NCI-H1417 treated with DMSO at 0.1 percent for 48 hours (cell line): ENCODE measurements around the gene ZEB1.
"Not testable (repeated sequence)": the region's sequence is repeated elsewhere in the genome, so short reads cannot be mapped to it uniquely, and the experiment has no call there.

Source experiments
- DNase-seq: peaks from one replicate; lab custom pipeline; 2025; lab: John Stamatoyannopoulos, UW

Gene ZEB1

GRCh38 chr10:31422634-31423033 is 103.6 kb downstream of the ZEB1 start:
- DNase-seq: no peak

GRCh38 chr10:31424473-31424872 is 105.5 kb downstream of the ZEB1 start:
- no peak for DNase-seq

- no peak for DNase-seq
Observed at GRCh38 chr10:31426401-31426800, 107.4 kb downstream of the ZEB1 start.

- DNase-seq: not testable (repeated sequence)
Observed at GRCh38 chr10:31427334-31427733, 108.3 kb downstream of the ZEB1 start.

- DNase-seq: not testable (repeated sequence)
Observed at GRCh38 chr10:31428499-31428898, 109.5 kb downstream of the ZEB1 start.

GRCh38 chr10:31431021-31431420 is 112.0 kb downstream of the ZEB1 start:
- no peak for DNase-seq

GRCh38 chr10:31437959-31438358 is 118.9 kb downstream of the ZEB1 start:
- no peak for DNase-seq

GRCh38 chr10:31451766-31452165 is 132.8 kb downstream of the ZEB1 start:
- DNase-seq: no peak

GRCh38 chr10:31456468-31456867 is 137.5 kb downstream of the ZEB1 start:
- DNase-seq: no peak

- DNase-seq: no peak
Observed at GRCh38 chr10:31457858-31458257, 138.8 kb downstream of the ZEB1 start.

- DNase-seq: no peak
Observed at GRCh38 chr10:31458974-31459373, 140.0 kb downstream of the ZEB1 start.

GRCh38 chr10:31460242-31460641 is 141.2 kb downstream of the ZEB1 start:
- DNase-seq: no peak

GRCh38 chr10:31464552-31464951 is 145.5 kb downstream of the ZEB1 start:
- no peak for DNase-seq

GRCh38 chr10:31466313-31466712 is 147.3 kb downstream of the ZEB1 start:
- DNase-seq: no peak

GRCh38 chr10:31467791-31468535 is 148.9 kb downstream of the ZEB1 start:
- no peak for DNase-seq

GRCh38 chr10:31468536-31468859 is 149.5 kb downstream of the ZEB1 start:
- no peak for DNase-seq

GRCh38 chr10:31475519-31475918 is 156.5 kb downstream of the ZEB1 start:
- no peak for DNase-seq

GRCh38 chr10:31476088-31476487 is 157.1 kb downstream of the ZEB1 start:
- no peak for DNase-seq

- DNase-seq: no peak
Observed at GRCh38 chr10:31477584-31477983, 158.6 kb downstream of the ZEB1 start.

- no peak for DNase-seq
Observed at GRCh38 chr10:31479752-31480151, 160.7 kb downstream of the ZEB1 start.

- DNase-seq: no peak
Observed at GRCh38 chr10:31483546-31483945, 164.5 kb downstream of the ZEB1 start.

GRCh38 chr10:31484431-31485135 is 165.6 kb downstream of the ZEB1 start:
- DNase-seq: no peak

- DNase-seq: no peak
Observed at GRCh38 chr10:31490858-31491504, 172.0 kb downstream of the ZEB1 start.
